Endometrial microvascular endothelial cells (primary cell): ENCODE measurements around the gene TIAM1. TPM values are rescaled to one million over a fixed set of nuclear protein-coding genes. Genes with fewer than 3 reads are reported as not detected.

Experiments
- in situ Hi-C: cut with HindIII; loops from 2 replicates; pipeline ENCODE4 v1.10.0; 2017; ENCODE audit warnings: low sequenced_read_pairs, low pct_unique_long_range_greater_than_20kb; ENCODE audit errors: inconsistent ontology term
- total RNA-seq: library from RNA; depleted of rRNA; stranded (reverse); fragments of >200 nt; gene quantifications from one replicate; pipeline ENCODE4 v1.2.3, GENCODE V29; 2015; ENCODE audit errors: inconsistent ontology term

Gene TIAM1
- total RNA-seq: 4.5 TPM

GRCh38 chr21:31343680-31344480 is at the start of gene TIAM1:
Gene TIAM1, minus strand, starts transcription at chr21:31344261. Its CDS starts 77,289 bp downstream, at chr21:31266972.
- in situ Hi-C loops: no loop called here

GRCh38 chr21:31387560-31388186 is 43.6 kb upstream of the TIAM1 start:
- in situ Hi-C loops: no loop called here

GRCh38 chr21:31386006-31386405 is 41.9 kb upstream of the TIAM1 start:
- in situ Hi-C loops: no loop called here

GRCh38 chr21:31383770-31384169 is 39.7 kb upstream of the TIAM1 start:
- in situ Hi-C loops: no loop called here

- in situ Hi-C loops: no loop called here
Observed at GRCh38 chr21:31382060-31382459, 38.0 kb upstream of the TIAM1 start.

- in situ Hi-C loops: no loop called here
Observed at GRCh38 chr21:31376301-31376700, 32.2 kb upstream of the TIAM1 start.

- in situ Hi-C loops: no loop called here
Observed at GRCh38 chr21:31374395-31374794, 30.3 kb upstream of the TIAM1 start.

- in situ Hi-C loops: no loop called here
Observed at GRCh38 chr21:31372471-31372765, 28.4 kb upstream of the TIAM1 start.

GRCh38 chr21:31371715-31372470 is 27.8 kb upstream of the TIAM1 start:
- in situ Hi-C loops: no loop called here

- in situ Hi-C loops: no loop called here
Observed at GRCh38 chr21:31370893-31371544, 27.0 kb upstream of the TIAM1 start.

GRCh38 chr21:31370281-31370892 is 26.3 kb upstream of the TIAM1 start:
- in situ Hi-C loops: no loop called here

GRCh38 chr21:31368361-31368760 is 24.3 kb upstream of the TIAM1 start:
- in situ Hi-C loops: no loop called here

GRCh38 chr21:31367801-31368200 is 23.7 kb upstream of the TIAM1 start:
- in situ Hi-C loops: no loop called here

- in situ Hi-C loops: no loop called here
Observed at GRCh38 chr21:31366825-31367224, 22.8 kb upstream of the TIAM1 start.

- in situ Hi-C loops: no loop called here
Observed at GRCh38 chr21:31364253-31364945, 20.3 kb upstream of the TIAM1 start.

- in situ Hi-C loops: no loop called here
Observed at GRCh38 chr21:31363720-31364119, 19.7 kb upstream of the TIAM1 start.

GRCh38 chr21:31360717-31361116 is 16.7 kb upstream of the TIAM1 start:
- in situ Hi-C loops: no loop called here

GRCh38 chr21:31358158-31358557 is 14.1 kb upstream of the TIAM1 start:
- in situ Hi-C loops: no loop called here
